ENCODE results near the gene MTMR10.

The MTMR10 gene

GRCh38 chr15:31034152-31034551 lies 42.7 kb upstream of the MTMR10 start:
- peak; percentile 43; the same call in 1 of the 2 replicates for TF ChIP-seq CTCF (IDR thresholded peaks at IDR 0.05; ENCODE audit: low read length)
- TF ChIP-seq EZH2 (IDR thresholded peaks at IDR 0.05; ENCODE audit: borderline replicate concordance, low read length): no peak

GRCh38 chr15:31032961-31033371 lies 41.5 kb upstream of the MTMR10 start:
- H3K9ac ChIP-seq (ENCODE audit: low read length): no peak overlapping the region
- H3K4me1 ChIP-seq (ENCODE audit: insufficient read depth, low read length, severe bottlenecking): no peaks in the 10 kb centered on the region
- H3K36me3 ChIP-seq (ENCODE audit: insufficient read depth, low read length): no peaks in the 10 kb centered on the region
- no peaks in the 10 kb centered on the region for H3K9me3 ChIP-seq (ENCODE audit: low read length)
- H3K9me2 ChIP-seq (ENCODE audit: low read depth, low read length): no peaks in the 10 kb centered on the region
- H3K4me2 ChIP-seq (ENCODE audit: low read length): no peak overlapping the region
- no peaks in the 10 kb centered on the region for H3F3A ChIP-seq (ENCODE audit: insufficient read depth, low read length)
- TF ChIP-seq CTCF (IDR thresholded peaks at IDR 0.05; ENCODE audit: low read length): no peak
- TF ChIP-seq EZH2 (IDR thresholded peaks at IDR 0.05; ENCODE audit: borderline replicate concordance, low read length): no peak
- H3K79me2 ChIP-seq (ENCODE audit: insufficient read depth, low read length): no peaks in the 10 kb centered on the region
- no peaks in the 10 kb centered on the region for H4K20me1 ChIP-seq (ENCODE audit: insufficient read depth, low read length)
- H2AFZ ChIP-seq (ENCODE audit: low read length): no peak overlapping the region
- H3K4me3 ChIP-seq (ENCODE audit: low read depth, low read length, poor library complexity, severe bottlenecking): no peak overlapping the region
- no peak overlapping the region for H3K27ac ChIP-seq (ENCODE audit: low read depth, low read length, poor library complexity, severe bottlenecking)
- no peaks in the 10 kb centered on the region for H3K27me3 ChIP-seq (ENCODE audit: insufficient read depth, low read length)

More at GRCh38 chr15:31034152-31034551, 42.7 kb upstream of the MTMR10 start:
- H3K4me3 ChIP-seq (ENCODE audit: low read depth, low read length, poor library complexity, severe bottlenecking): no peak overlapping the region
- H3F3A ChIP-seq (ENCODE audit: insufficient read depth, low read length): no peaks in the 10 kb centered on the region
- H3K79me2 ChIP-seq (ENCODE audit: insufficient read depth, low read length): no peaks in the 10 kb centered on the region
- peaks cover 3% of the 10 kb centered on the region; the same call in 1 of the 2 replicates for H3K9me3 ChIP-seq (ENCODE audit: low read length)
- no peaks in the 10 kb centered on the region for H4K20me1 ChIP-seq (ENCODE audit: insufficient read depth, low read length)
- no peak overlapping the region for H3K9ac ChIP-seq (ENCODE audit: low read length)
- no peaks in the 10 kb centered on the region; the same call in 1 of the 2 replicates for H3K27me3 ChIP-seq (ENCODE audit: insufficient read depth, low read length)
- H3K4me2 ChIP-seq (ENCODE audit: low read length): no peak overlapping the region
- H3K4me1 ChIP-seq (ENCODE audit: insufficient read depth, low read length, severe bottlenecking): no peaks in the 10 kb centered on the region
- H3K27ac ChIP-seq (ENCODE audit: low read depth, low read length, poor library complexity, severe bottlenecking): no peak overlapping the region
- H2AFZ ChIP-seq (ENCODE audit: low read length): no peak overlapping the region
- no peaks in the 10 kb centered on the region for H3K9me2 ChIP-seq (ENCODE audit: low read depth, low read length)
- H3K36me3 ChIP-seq (ENCODE audit: insufficient read depth, low read length): no peaks in the 10 kb centered on the region; the same call in 1 of the 2 replicates

- no peaks in the 10 kb centered on the region for H3K9me3 ChIP-seq (ENCODE audit: low read length)
- H3K79me2 ChIP-seq (ENCODE audit: insufficient read depth, low read length): no peaks in the 10 kb centered on the region
- no peaks in the 10 kb centered on the region for H3K27me3 ChIP-seq (ENCODE audit: insufficient read depth, low read length)
- no peak overlapping the region for H3K9ac ChIP-seq (ENCODE audit: low read length)
- no peaks in the 10 kb centered on the region for H3K36me3 ChIP-seq (ENCODE audit: insufficient read depth, low read length)
- no peak overlapping the region for H3K4me3 ChIP-seq (ENCODE audit: low read depth, low read length, poor library complexity, severe bottlenecking)
- H3K9me2 ChIP-seq (ENCODE audit: low read depth, low read length): no peaks in the 10 kb centered on the region
- no peaks in the 10 kb centered on the region for H3K4me1 ChIP-seq (ENCODE audit: insufficient read depth, low read length, severe bottlenecking)
- no peak for TF ChIP-seq EZH2 (IDR thresholded peaks at IDR 0.05; ENCODE audit: borderline replicate concordance, low read length)
- no peak for TF ChIP-seq CTCF (IDR thresholded peaks at IDR 0.05; ENCODE audit: low read length)
- no peak overlapping the region for H2AFZ ChIP-seq (ENCODE audit: low read length)
- H4K20me1 ChIP-seq (ENCODE audit: insufficient read depth, low read length): no peaks in the 10 kb centered on the region
- no peak overlapping the region for H3K27ac ChIP-seq (ENCODE audit: low read depth, low read length, poor library complexity, severe bottlenecking)
- no peak overlapping the region for H3K4me2 ChIP-seq (ENCODE audit: low read length)
- H3F3A ChIP-seq (ENCODE audit: insufficient read depth, low read length): no peaks in the 10 kb centered on the region
Measured at GRCh38 chr15:31031471-31032067, 40.1 kb upstream of the MTMR10 start.

All from OCI-LY1 (cell line).